Esophagus muscularis mucosa (tissue), 4 donors: ENCODE results near the gene RILPL1.

Experiments used
- CTCF ChIP-seq, 3 experiments: fragments of 200-600 bp in 2 of 3; fragments of 450-650 bp in 1 of 3; sonication (generic) in 2 of 3; IDR thresholded peaks; one replicate each; pipeline ENCODE4 v1.5.1; 2017 to 2019; ENCODE audit warnings: antibody characterized with exemption in 3 of 3, mild to moderate bottlenecking in 2 of 3, moderate library complexity in 1 of 3
- EP300 ChIP-seq: sonication (generic); formaldehyde crosslinking; IDR thresholded peaks from one replicate; pipeline ENCODE4 v1.6.1; 2017; ENCODE audit warnings: antibody characterized with exemption
- POLR2AphosphoS5 ChIP-seq, 2 donors: sonication (generic); formaldehyde crosslinking; IDR thresholded peaks; one replicate each; pipeline ENCODE4 v1.6.1; 2017; ENCODE audit warnings: antibody characterized with exemption in 2 of 2

- TF ChIP-seq CTCF (IDR thresholded peaks at IDR 0.05): no peak
- TF ChIP-seq POLR2AphosphoS5 (IDR thresholded peaks at IDR 0.05): no peak
- no peak for TF ChIP-seq EP300
Measured at GRCh38 chr12:123482876-123483275, 50.6 kb downstream of the RILPL1 start.
